ENCODE measurements around the gene PCDHA8.
"Not testable (repeated sequence)": the region's sequence is repeated elsewhere in the genome, so short reads cannot be mapped to it uniquely, and the experiment has no call there.

PCDHA8 gene

GRCh38 chr5:140829511-140830501, 11.2 kb upstream of the PCDHA8 start:
- DNase-seq, result not testable (repeated sequence)

- no peak for DNase-seq
Observed at GRCh38 chr5:140833993-140834392, 7.0 kb upstream of the PCDHA8 start, which contains the start of gene PCDHA7. PCDHA7 (plus strand) TSS chr5:140834269; CDS start chr5:140834384, 115 bp downstream.

- not testable (repeated sequence) for DNase-seq
Observed at GRCh38 chr5:140834439-140835008, 6.5 kb upstream of the PCDHA8 start.

DNA sequence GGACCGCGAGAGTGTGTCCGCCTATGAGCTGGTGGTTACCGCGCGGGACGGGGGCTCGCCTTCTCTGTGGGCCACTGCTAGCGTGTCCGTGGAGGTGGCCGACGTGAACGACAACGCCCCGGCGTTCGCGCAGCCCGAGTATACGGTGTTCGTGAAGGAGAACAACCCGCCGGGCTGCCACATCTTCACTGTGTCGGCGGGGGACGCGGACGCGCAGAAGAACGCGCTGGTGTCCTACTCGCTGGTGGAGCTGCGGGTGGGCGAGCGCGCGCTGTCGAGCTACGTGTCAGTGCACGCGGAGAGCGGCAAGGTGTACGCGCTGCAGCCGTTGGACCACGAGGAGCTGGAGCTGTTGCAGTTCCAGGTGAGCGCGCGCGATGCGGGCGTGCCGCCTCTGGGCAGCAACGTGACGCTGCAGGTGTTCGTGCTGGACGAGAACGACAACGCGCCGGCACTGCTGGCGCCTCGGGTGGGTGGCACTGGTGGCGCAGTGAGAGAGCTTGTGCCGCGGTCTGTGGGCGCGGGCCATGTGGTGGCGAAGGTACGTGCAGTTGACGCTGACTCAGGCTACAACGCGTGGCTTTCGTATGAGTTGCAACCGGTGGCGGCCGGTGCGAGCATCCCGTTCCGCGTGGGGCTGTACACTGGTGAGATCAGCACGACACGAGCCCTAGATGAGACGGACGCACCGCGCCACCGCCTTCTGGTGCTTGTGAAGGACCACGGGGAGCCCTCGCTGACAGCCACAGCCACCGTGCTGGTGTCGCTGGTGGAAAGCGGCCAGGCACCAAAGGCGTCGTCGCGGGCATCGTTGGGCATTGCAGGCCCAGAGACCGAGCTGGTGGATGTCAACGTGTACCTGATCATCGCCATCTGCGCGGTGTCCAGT, 5.1 kb upstream of the PCDHA8 start:
- no peak for DNase-seq

GRCh38 chr5:140842798-140843733, 2.1 kb downstream of the PCDHA8 start:
- no peak for DNase-seq

DNA sequence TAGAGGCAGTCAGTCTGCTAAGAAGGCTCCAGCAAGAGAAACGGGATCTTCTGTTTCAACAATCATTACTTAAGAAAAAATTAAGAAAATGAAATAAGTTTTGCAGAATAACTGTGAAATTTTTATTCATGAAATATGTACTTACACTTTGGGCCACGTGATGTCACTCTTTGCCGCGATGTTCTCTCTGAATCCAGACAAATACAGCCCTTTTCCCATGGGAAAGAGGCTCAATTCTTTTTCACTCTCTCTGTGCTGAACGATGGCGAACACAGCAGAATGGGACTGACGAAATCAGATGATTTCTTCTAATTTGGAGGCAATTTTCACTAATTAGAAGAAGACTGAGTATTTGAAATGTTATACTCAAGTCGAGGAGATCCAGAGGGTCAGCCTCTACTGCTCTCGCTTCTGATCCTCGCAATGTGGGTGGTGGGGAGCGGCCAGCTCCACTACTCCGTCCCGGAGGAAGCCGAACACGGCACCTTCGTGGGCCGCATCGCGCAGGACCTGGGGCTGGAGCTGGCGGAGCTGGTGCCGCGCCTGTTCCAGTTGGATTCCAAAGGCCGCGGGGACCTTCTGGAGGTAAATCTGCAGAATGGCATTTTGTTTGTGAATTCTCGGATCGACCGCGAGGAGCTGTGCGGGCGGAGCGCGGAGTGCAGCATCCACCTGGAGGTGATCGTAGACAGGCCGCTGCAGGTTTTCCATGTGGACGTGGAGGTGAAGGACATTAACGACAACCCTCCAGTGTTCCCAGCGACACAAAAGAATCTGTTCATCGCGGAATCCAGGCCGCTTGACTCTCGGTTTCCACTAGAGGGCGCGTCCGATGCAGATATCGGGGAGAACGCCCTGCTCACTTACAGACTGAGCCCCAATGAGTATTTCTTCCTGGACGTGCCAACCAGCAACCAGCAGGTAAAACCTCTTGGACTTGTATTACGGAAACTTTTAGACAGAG, 7.4 kb downstream of the PCDHA8 start, which contains the start of gene PCDHA9:
PCDHA9 (plus strand) TSS at position 244 of the 964 bp plus-strand sequence; CDS start at position 358, 114 bp downstream.
- not testable (repeated sequence) for DNase-seq

- not testable (repeated sequence) for DNase-seq
Observed at GRCh38 chr5:140849831-140850634, 9.0 kb downstream of the PCDHA8 start.

- DNase-seq, result no peak
Observed at GRCh38 chr5:140855772-140856674, 15.0 kb downstream of the PCDHA8 start, which contains the start of gene PCDHA10. PCDHA10 (plus strand) TSS chr5:140855897; CDS start chr5:140856049, 152 bp downstream.

GRCh38 chr5:140857177-140857986, 16.4 kb downstream of the PCDHA8 start:
- DNase-seq, result no peak

- DNase-seq, result no peak
Observed at GRCh38 chr5:140857987-140858240, 16.9 kb downstream of the PCDHA8 start.

GRCh38 chr5:140862441-140863295, 21.7 kb downstream of the PCDHA8 start:
- DNase-seq, result no peak

GRCh38 chr5:140868721-140869554, 28.0 kb downstream of the PCDHA8 start, which contains the start of gene PCDHA11:
PCDHA11 (plus strand) TSS chr5:140868957; CDS start chr5:140869104, 147 bp downstream.
- no peak for DNase-seq

GRCh38 chr5:140869555-140869886, 28.5 kb downstream of the PCDHA8 start:
- DNase-seq, result no peak

DNA sequence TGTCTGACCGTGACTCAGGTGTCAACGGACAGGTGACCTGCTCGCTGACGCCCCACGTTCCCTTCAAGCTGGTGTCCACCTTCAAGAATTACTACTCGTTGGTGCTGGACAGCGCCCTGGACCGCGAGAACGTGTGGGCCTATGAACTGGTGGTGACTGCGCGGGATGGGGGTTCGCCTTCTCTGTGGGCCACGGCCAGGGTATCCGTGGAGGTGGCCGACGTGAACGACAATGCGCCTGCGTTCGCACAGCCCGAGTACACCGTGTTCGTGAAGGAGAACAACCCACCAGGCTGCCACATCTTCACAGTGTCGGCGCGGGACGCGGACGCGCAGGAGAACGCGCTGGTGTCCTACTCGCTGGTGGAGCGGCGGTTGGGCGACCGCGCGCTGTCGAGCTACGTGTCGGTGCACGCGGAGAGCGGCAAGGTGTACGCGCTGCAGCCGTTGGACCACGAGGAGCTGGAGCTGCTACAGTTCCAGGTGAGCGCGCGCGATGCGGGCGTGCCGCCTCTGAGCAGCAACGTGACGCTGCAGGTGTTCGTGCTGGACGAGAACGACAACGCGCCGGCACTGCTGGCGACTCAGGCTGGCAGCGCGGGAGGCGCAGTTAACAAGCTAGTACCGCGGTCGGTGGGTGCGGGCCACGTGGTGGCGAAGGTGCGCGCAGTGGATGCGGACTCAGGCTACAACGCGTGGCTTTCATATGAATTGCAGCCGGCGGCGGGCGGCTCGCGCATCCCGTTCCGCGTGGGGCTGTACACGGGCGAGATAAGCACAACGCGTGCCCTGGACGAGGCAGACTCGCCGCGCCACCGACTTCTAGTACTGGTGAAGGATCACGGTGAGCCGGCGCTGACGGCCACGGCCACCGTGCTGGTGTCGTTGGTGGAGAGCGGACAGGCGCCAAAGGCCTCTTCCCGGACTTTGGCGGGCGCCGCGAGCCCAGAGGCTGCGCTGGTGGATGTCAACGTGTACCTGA, 29.5 kb downstream of the PCDHA8 start:
- DNase-seq, result no peak

Measured in NCI-H446 treated with DMSO at 0.1 percent for 48 hours (cell line).